Omental fat pad (tissue), 4 donors: ENCODE results near the gene ZC3H12C. TPM values are rescaled to one million over a fixed set of nuclear protein-coding genes. Genes with fewer than 3 reads are reported as not detected.

Experiments used
- ATAC-seq: fragments of 150-250 bp; one replicate; pipeline ENCODE4 v1.9.1; 2016; ENCODE audit warnings: mild to moderate bottlenecking, moderate library complexity; ENCODE audit not compliant: low FRiP score
- DNase-seq: peaks from one replicate; pipeline ENCODE4 v3.0.0-alpha.2; 2019; ENCODE audit warnings: low spot score
- total RNA-seq, 4 donors: library from RNA; depleted of rRNA; stranded (reverse); fragments of >200 nt; gene quantifications; one replicate each; pipeline ENCODE4 v1.1.0, GENCODE V29; 2016
- TF ChIP-seq, protein P1 (sequence below), 3 donors: fragments of 450-650 bp; IDR thresholded peaks; one replicate each; pipeline ENCODE4 v1.5.1; 2016 to 2017; ENCODE audit warnings: antibody characterized with exemption in 3 of 3, mild to moderate bottlenecking in 3 of 3, moderate library complexity in 2 of 3

ZC3H12C gene
- total RNA-seq, 4 donors from 2014 or later: 12.0 to 19.4 (median 15.7) TPM

GRCh38 chr11:110119317-110119716 lies 26.1 kb downstream of the ZC3H12C start:
- TF ChIP-seq, protein P1, sequence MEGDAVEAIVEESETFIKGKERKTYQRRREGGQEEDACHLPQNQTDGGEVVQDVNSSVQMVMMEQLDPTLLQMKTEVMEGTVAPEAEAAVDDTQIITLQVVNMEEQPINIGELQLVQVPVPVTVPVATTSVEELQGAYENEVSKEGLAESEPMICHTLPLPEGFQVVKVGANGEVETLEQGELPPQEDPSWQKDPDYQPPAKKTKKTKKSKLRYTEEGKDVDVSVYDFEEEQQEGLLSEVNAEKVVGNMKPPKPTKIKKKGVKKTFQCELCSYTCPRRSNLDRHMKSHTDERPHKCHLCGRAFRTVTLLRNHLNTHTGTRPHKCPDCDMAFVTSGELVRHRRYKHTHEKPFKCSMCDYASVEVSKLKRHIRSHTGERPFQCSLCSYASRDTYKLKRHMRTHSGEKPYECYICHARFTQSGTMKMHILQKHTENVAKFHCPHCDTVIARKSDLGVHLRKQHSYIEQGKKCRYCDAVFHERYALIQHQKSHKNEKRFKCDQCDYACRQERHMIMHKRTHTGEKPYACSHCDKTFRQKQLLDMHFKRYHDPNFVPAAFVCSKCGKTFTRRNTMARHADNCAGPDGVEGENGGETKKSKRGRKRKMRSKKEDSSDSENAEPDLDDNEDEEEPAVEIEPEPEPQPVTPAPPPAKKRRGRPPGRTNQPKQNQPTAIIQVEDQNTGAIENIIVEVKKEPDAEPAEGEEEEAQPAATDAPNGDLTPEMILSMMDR (IDR thresholded peaks at IDR 0.05): no peak
- DNase-seq: no peak
- ATAC-seq: no peak

DNA sequence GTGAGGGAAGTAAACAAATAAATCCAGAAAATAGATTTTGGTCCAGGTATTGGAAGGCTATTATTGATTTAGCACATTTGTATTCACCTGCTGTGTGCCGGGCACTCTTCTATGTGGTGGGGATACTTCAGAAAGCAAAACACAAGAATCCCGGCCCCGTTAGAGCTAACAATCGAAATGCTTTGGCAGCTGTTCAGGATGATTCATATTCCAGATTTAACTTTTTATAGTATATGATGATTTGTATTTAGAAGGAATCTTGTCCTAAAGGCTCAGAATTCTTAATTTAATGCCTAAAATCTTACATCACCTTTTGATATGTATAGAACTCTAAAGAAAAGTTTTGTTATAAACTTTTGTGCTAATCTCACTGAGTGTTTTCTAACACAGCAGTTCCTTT lies 28.0 kb downstream of the ZC3H12C start:
- no peak for ATAC-seq
- DNase-seq: no peak
- TF ChIP-seq, protein P1 (IDR thresholded peaks at IDR 0.05): no peak

DNA sequence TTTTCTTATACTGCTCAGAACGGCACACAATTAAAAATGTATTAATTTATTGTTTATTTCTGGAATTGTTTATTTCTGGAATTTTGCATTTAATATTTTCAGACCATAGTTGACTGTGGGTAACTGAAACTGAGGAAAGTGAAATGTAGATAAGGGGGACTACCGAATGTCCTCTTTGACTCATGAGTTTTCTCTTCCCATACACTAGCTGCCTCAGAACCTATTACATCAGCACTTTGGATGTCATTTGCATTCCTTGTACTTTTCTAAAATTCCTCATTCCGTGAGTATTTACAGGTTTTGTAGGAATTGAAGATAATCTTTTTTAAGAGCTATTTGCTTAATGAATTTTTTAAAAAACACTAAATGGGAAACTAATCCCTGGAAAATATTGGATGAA lies 29.8 kb downstream of the ZC3H12C start:
- DNase-seq (no peak), ATAC-seq (no peak)
- TF ChIP-seq, protein P1 (IDR thresholded peaks at IDR 0.05): no peak

- no peak for DNase-seq
- TF ChIP-seq, protein P1 (IDR thresholded peaks at IDR 0.05): no peak
- ATAC-seq: no peak
Observed at GRCh38 chr11:110124605-110125004, 31.4 kb downstream of the ZC3H12C start.

DNA sequence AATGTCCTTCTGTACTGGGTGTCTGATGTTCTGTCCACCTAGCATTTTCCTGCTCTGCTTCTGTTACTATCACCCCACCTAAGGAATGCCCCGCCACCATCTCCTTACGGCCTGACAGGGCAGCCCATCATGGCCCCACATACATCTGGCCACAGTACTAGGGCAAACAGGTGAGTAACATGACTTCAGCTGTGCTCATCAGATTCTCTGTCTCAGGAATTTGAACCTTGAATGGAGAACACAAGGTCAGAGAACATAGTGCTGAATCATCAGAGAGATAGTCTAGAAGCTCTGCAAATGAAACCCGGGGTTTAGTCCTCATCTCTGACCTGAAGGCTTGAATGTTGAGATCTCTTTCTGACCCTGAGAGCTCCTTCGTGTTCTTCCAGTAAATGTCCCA lies 32.4 kb downstream of the ZC3H12C start:
- ATAC-seq (no peak), DNase-seq (no peak)
- TF ChIP-seq, protein P1 (IDR thresholded peaks at IDR 0.05): no peak

DNA sequence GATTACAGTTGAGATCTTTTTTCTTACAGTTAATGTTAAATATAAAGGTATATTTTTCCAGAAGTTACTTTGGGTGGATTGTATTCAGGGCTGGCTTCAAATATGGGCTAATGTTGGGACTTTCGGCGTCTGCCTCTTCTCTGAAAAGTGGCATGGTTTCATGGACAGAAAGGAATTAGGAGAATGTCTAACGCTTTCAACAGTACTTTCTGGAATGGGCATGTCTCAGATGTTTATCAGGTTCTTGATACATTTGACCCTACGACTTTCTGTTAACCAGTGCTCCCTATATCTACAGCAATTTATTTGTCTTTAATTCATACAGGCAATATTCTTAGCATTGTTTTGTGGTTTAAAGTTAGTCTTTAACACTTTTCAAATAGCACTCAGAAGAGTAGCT lies 33.7 kb downstream of the ZC3H12C start:
- DNase-seq (no peak), ATAC-seq (no peak)
- TF ChIP-seq, protein P1 (IDR thresholded peaks at IDR 0.05): no peak

GRCh38 chr11:110128161-110128560 lies 35.0 kb downstream of the ZC3H12C start:
- TF ChIP-seq, protein P1 (IDR thresholded peaks at IDR 0.05): no peak
- ATAC-seq (no peak), DNase-seq (no peak)
